ENCODE data around the gene GRN. TPM values are rescaled to one million over a fixed set of nuclear protein-coding genes. Genes with fewer than 3 reads are reported as not detected.

GRN gene
- total and polyA plus RNA-seq, 2 of the 13 experiments (the other 11 are each of a cell fraction or from before 2014, with no cell fraction given): 86.6 to 143 TPM

DNA sequence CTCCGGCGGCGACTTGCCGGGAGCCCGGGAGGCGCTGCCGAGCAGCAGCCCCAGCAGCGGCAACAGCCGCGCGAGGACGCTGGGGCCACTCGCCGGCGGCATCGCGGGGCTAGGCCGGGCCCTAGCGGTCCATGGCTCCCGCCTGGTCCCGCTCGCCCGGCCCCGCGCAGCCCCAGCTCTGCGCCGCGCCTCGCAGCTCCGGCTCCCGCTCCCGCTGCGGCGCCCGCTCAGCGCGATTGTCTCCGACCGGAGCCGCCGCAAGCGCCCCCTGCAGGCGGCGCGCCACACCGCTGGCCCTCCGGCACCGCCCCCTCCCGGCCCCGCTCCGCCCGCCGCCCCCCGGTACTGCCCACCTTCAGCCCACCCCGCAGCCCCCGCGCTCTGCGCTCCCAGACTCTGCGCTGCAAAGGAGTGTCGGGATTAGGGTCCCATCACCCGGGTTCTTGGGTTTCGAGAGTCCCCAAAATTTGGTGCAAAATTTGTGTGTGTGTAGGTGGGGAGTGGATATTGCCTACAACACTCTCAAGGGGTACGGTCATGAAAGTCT, 18.6 kb downstream of the GRN start, which contains the start of gene FAM171A2 (continued):
- TF ChIP-seq, protein P1, sequence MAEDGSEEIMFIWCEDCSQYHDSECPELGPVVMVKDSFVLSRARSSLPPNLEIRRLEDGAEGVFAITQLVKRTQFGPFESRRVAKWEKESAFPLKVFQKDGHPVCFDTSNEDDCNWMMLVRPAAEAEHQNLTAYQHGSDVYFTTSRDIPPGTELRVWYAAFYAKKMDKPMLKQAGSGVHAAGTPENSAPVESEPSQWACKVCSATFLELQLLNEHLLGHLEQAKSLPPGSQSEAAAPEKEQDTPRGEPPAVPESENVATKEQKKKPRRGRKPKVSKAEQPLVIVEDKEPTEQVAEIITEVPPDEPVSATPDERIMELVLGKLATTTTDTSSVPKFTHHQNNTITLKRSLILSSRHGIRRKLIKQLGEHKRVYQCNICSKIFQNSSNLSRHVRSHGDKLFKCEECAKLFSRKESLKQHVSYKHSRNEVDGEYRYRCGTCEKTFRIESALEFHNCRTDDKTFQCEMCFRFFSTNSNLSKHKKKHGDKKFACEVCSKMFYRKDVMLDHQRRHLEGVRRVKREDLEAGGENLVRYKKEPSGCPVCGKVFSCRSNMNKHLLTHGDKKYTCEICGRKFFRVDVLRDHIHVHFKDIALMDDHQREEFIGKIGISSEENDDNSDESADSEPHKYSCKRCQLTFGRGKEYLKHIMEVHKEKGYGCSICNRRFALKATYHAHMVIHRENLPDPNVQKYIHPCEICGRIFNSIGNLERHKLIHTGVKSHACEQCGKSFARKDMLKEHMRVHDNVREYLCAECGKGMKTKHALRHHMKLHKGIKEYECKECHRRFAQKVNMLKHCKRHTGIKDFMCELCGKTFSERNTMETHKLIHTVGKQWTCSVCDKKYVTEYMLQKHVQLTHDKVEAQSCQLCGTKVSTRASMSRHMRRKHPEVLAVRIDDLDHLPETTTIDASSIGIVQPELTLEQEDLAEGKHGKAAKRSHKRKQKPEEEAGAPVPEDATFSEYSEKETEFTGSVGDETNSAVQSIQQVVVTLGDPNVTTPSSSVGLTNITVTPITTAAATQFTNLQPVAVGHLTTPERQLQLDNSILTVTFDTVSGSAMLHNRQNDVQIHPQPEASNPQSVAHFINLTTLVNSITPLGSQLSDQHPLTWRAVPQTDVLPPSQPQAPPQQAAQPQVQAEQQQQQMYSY (CRISPR knock-in tag; IDR thresholded peaks at IDR 0.05): peak; percentile 46; the same call in 1 of the 2 replicates
- TF ChIP-seq, protein P2, sequence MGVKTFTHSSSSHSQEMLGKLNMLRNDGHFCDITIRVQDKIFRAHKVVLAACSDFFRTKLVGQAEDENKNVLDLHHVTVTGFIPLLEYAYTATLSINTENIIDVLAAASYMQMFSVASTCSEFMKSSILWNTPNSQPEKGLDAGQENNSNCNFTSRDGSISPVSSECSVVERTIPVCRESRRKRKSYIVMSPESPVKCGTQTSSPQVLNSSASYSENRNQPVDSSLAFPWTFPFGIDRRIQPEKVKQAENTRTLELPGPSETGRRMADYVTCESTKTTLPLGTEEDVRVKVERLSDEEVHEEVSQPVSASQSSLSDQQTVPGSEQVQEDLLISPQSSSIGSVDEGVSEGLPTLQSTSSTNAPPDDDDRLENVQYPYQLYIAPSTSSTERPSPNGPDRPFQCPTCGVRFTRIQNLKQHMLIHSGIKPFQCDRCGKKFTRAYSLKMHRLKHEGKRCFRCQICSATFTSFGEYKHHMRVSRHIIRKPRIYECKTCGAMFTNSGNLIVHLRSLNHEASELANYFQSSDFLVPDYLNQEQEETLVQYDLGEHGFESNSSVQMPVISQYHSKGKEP (CRISPR knock-in tag; IDR thresholded peaks at IDR 0.05): no peak
- peak; percentile 67 for TF ChIP-seq ZFY (CRISPR knock-in tag; IDR thresholded peaks at IDR 0.05)
- no peak for TF ChIP-seq ZNF841 (CRISPR knock-in tag; IDR thresholded peaks at IDR 0.05; ENCODE audit: borderline replicate concordance)
- peak; percentile 53; the same call in 1 of the 2 replicates for TF ChIP-seq ZNF441 (CRISPR knock-in tag; IDR thresholded peaks at IDR 0.05; ENCODE audit: borderline replicate concordance)
- no peak for TF ChIP-seq ZNF264 (CRISPR knock-in tag; IDR thresholded peaks at IDR 0.05)
- TF ChIP-seq CBFB (CRISPR knock-in tag; IDR thresholded peaks at IDR 0.05): no peak
- TF ChIP-seq SOX13 (IDR thresholded peaks at IDR 0.05): 0 out of 2 replicates have a peak, but pooled peaks have one; percentile 12
- no peak; a peak in 1 of 4 replicates for TF ChIP-seq SOX13 (CRISPR knock-in tag; conservative IDR thresholded peaks at IDR 0.05 in 1 of 2, IDR thresholded peaks at IDR 0.05 in 1 of 2)
- TF ChIP-seq, protein P3, sequence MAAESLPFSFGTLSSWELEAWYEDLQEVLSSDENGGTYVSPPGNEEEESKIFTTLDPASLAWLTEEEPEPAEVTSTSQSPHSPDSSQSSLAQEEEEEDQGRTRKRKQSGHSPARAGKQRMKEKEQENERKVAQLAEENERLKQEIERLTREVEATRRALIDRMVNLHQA (CRISPR knock-in tag; IDR thresholded peaks at IDR 0.05): no peak
- no peak for TF ChIP-seq GPN1 (CRISPR knock-in tag; IDR thresholded peaks at IDR 0.05; ENCODE audit: borderline replicate concordance)
- TF ChIP-seq SRY (CRISPR knock-in tag; IDR thresholded peaks at IDR 0.05): peak; percentile 43; the same call in 1 of the 2 replicates
- TF ChIP-seq ZNF432 (CRISPR knock-in tag; IDR thresholded peaks at IDR 0.05; ENCODE audit: borderline replicate concordance): no peak
- no peak for TF ChIP-seq ZNF296 (CRISPR knock-in tag; conservative IDR thresholded peaks at IDR 0.05)
- no peak for TF ChIP-seq ZNF34 (CRISPR knock-in tag; IDR thresholded peaks at IDR 0.05; ENCODE audit: borderline replicate concordance)
- TF ChIP-seq ATF1 (CRISPR knock-in tag; IDR thresholded peaks at IDR 0.05): no peak
- no peak for TF ChIP-seq SRSF1 (optimal IDR thresholded peaks at IDR 0.05; ENCODE audit: low read depth, low read length)
- no peak for TF ChIP-seq RCOR2 (CRISPR knock-in tag; IDR thresholded peaks at IDR 0.05)
- no peak for TF ChIP-seq ZNF781 (CRISPR knock-in tag; IDR thresholded peaks at IDR 0.05; ENCODE audit: borderline replicate concordance, not compliant biosample characterization)
- TF ChIP-seq SMAD9 (CRISPR knock-in tag; IDR thresholded peaks at IDR 0.05): no peak
- TF ChIP-seq RNF2 (conservative IDR thresholded peaks at IDR 0.05; ENCODE audit: low read depth): 0 out of 2 replicates have a peak, but pooled peaks have one; percentile 54
- TF ChIP-seq, protein P4, sequence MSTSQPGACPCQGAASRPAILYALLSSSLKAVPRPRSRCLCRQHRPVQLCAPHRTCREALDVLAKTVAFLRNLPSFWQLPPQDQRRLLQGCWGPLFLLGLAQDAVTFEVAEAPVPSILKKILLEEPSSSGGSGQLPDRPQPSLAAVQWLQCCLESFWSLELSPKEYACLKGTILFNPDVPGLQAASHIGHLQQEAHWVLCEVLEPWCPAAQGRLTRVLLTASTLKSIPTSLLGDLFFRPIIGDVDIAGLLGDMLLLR (CRISPR knock-in tag; IDR thresholded peaks at IDR 0.05): no peak
- peak; percentile 53; the same call in 1 of the 2 replicates for TF ChIP-seq MEIS2 (CRISPR knock-in tag; IDR thresholded peaks at IDR 0.05)
- peak; percentile 37; the same call in 1 of the 2 replicates for TF ChIP-seq ZNF768 (CRISPR knock-in tag; IDR thresholded peaks at IDR 0.05)
- TF ChIP-seq ZNF619 (CRISPR knock-in tag; IDR thresholded peaks at IDR 0.05): no peak
- peak; percentile 39; the same call in 1 of the 2 replicates for TF ChIP-seq SAP130 (CRISPR knock-in tag; IDR thresholded peaks at IDR 0.05; ENCODE audit: low read depth)
- TF ChIP-seq TOPORS (CRISPR knock-in tag; IDR thresholded peaks at IDR 0.05): no peak
